HG03066 (cell line): ENCODE results near the gene DSEL.

ENCODE experiments used
- ATAC-seq: cut with Tn5 transposase; IDR thresholded peaks from one replicate; pipeline ENCODE4 v1.9.1; 2021; ENCODE audit warnings: low read depth; ENCODE audit not compliant: unreplicated experiment

The DSEL gene

GRCh38 chr18:67516539-67517443, at the start of gene DSEL:
Gene DSEL, minus strand, starts transcription at chr18:67516720. Its CDS starts 2,112 bp downstream, at chr18:67514608.
- ATAC-seq: peak; percentile 93

GRCh38 chr18:67553437-67553836, 36.9 kb upstream of the DSEL start:
- ATAC-seq: no peak

- no peak for ATAC-seq
Observed at GRCh38 chr18:67550872-67551520, 34.5 kb upstream of the DSEL start.

GRCh38 chr18:67549946-67550345, 33.4 kb upstream of the DSEL start:
- ATAC-seq: no peak

GRCh38 chr18:67545681-67546080, 29.2 kb upstream of the DSEL start:
- ATAC-seq: no peak

GRCh38 chr18:67540559-67540958, 24.0 kb upstream of the DSEL start:
- no peak for ATAC-seq

GRCh38 chr18:67531929-67532328, 15.4 kb upstream of the DSEL start:
- no peak for ATAC-seq

- ATAC-seq: no peak
Observed at GRCh38 chr18:67525328-67526099, 9.0 kb upstream of the DSEL start.

- no peak for ATAC-seq
Observed at GRCh38 chr18:67520351-67520921, 3.9 kb upstream of the DSEL start.

GRCh38 chr18:67519592-67519991, 3.1 kb upstream of the DSEL start:
- ATAC-seq: no peak

- no peak for ATAC-seq
Observed at GRCh38 chr18:67518566-67518965, 2.0 kb upstream of the DSEL start.

GRCh38 chr18:67517444-67517765, 885 bp upstream of the DSEL start:
- no peak for ATAC-seq

GRCh38 chr18:67515942-67516538, 480 bp downstream of the DSEL start:
- ATAC-seq: peak; percentile 37

- ATAC-seq: no peak
Observed at GRCh38 chr18:67514901-67515540, 1.5 kb downstream of the DSEL start.

GRCh38 chr18:67514465-67514864, 2.1 kb downstream of the DSEL start:
- ATAC-seq: no peak

GRCh38 chr18:67513280-67513679, 3.2 kb downstream of the DSEL start:
- ATAC-seq: no peak

- ATAC-seq: no peak
Observed at GRCh38 chr18:67511840-67512239, 4.7 kb downstream of the DSEL start.

- ATAC-seq: no peak
Observed at GRCh38 chr18:67510831-67511230, 5.7 kb downstream of the DSEL start.

GRCh38 chr18:67509741-67510391, 6.7 kb downstream of the DSEL start:
- no peak for ATAC-seq

GRCh38 chr18:67508146-67508545, 8.4 kb downstream of the DSEL start:
- no peak for ATAC-seq
